Fibroblast of lung (primary cell): Measurements from ENCODE around the gene CORO6.
"Not testable (repeated sequence)": the region's sequence is repeated elsewhere in the genome, so short reads cannot be mapped to it uniquely, and the experiment has no call there.

ENCODE experiments used
- EZH2 ChIP-seq: IDR thresholded peaks from 2 replicates; pipeline ENCODE4 v1.5.1; 2012; ENCODE audit warnings: low read length, control low read depth, mild to moderate bottlenecking; ENCODE audit errors: missing control alignments
- TF ChIP-seq, protein P1 (sequence below), 2 donors: IDR thresholded peaks in 1 of 2; conservative IDR thresholded peaks in 1 of 2; 1 replicate in 1 of 2; 2 replicates in 1 of 2; pipeline ENCODE4 v1.5.1; 2011 to 2012; ENCODE audit warnings: low read length in 2 of 2, control low read depth in 1 of 2, inconsistent platforms in 1 of 2, low read depth in 1 of 2, mild to moderate bottlenecking in 1 of 2

DNA sequence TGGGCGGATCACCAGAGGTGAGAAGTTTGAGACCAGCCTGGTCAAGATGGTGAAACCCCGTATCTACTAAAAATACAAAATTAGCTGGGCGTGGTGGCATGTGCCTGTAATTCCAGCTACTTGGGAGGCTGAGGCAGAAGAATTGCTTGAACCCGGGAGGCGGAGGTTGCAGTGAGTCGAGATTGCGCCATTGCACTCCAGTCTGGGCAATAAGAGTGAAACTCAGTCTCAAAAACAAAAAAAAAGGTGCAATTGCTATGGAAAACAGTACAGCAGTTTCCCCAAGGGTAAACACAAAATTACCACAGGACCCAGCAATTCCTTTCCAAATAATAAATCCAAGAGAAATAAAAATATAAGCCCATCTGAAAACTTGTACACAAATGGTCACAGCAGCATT, 29.2 kb upstream of the CORO6 start:
- not testable (repeated sequence) for TF ChIP-seq EZH2
- TF ChIP-seq, protein P1, sequence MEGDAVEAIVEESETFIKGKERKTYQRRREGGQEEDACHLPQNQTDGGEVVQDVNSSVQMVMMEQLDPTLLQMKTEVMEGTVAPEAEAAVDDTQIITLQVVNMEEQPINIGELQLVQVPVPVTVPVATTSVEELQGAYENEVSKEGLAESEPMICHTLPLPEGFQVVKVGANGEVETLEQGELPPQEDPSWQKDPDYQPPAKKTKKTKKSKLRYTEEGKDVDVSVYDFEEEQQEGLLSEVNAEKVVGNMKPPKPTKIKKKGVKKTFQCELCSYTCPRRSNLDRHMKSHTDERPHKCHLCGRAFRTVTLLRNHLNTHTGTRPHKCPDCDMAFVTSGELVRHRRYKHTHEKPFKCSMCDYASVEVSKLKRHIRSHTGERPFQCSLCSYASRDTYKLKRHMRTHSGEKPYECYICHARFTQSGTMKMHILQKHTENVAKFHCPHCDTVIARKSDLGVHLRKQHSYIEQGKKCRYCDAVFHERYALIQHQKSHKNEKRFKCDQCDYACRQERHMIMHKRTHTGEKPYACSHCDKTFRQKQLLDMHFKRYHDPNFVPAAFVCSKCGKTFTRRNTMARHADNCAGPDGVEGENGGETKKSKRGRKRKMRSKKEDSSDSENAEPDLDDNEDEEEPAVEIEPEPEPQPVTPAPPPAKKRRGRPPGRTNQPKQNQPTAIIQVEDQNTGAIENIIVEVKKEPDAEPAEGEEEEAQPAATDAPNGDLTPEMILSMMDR (conservative IDR thresholded peaks at IDR 0.05 in 1 of 2, IDR thresholded peaks at IDR 0.05 in 1 of 2; ENCODE audit: low read depth in 1 of 2, low read length in 2 of 2) = not testable (repeated sequence)
